BLaER1 treated with 17β-estradiol and CSF1 and Interleukin-3, amounts not matched to agents 10 nM and 100 nM (cell line): ENCODE results near the gene SELENBP1.
A peak's percentile ranks its signal among the peaks of the same experiment; 100 is the strongest.

ENCODE experiments used
- H3K27ac ChIP-seq, 11 experiments: shearing (Covaris generic); formaldehyde crosslinking; 2 replicates each; pipeline ENCODE4 v1.8.1; 2022
- H3K27me3 ChIP-seq, 11 experiments: shearing (Covaris generic); formaldehyde crosslinking; 2 replicates each; pipeline ENCODE4 v1.8.1; 2022
- H3K36me3 ChIP-seq, 11 experiments: shearing (Covaris generic); formaldehyde crosslinking; 2 replicates each; pipeline ENCODE4 v1.8.1; 2022
- H3K4me1 ChIP-seq, 10 experiments: shearing (Covaris generic); formaldehyde crosslinking; 2 replicates each; pipeline ENCODE4 v1.8.1; 2022
- H3K4me2 ChIP-seq, 11 experiments: shearing (Covaris generic); formaldehyde crosslinking; 2 replicates each; pipeline ENCODE4 v1.8.1; 2022
- H3K4me3 ChIP-seq, 10 experiments: shearing (Covaris generic); formaldehyde crosslinking; 2 replicates each; pipeline ENCODE4 v1.8.1; 2022
- H3K9ac ChIP-seq, 11 experiments: shearing (Covaris generic); formaldehyde crosslinking; 2 replicates each; pipeline ENCODE4 v1.8.1; 2022
- H3K9me3 ChIP-seq, 11 experiments: shearing (Covaris generic); formaldehyde crosslinking; replicated peaks in 1 of 11; 2 replicates each; pipeline ENCODE4 v1.8.1; 2022
- H4K20me1 ChIP-seq, 11 experiments: shearing (Covaris generic); formaldehyde crosslinking; 2 replicates each; pipeline ENCODE4 v1.8.1; 2022
- Cebpa-rat ChIP-seq, 11 experiments: shearing (Covaris generic); IDR thresholded peaks; 2 replicates each; pipeline ENCODE4 v1.8.1; 2022

SELENBP1 gene

GRCh38 chr1:151369621-151370048 is 2.9 kb downstream of the SELENBP1 start:
- no peaks in the 10 kb centered on the region for H3K36me3 ChIP-seq
- peaks cover 18 to 78% (median 44%) of the 10 kb centered on the region in 10 experiments for H3K4me1 ChIP-seq
- H3K27me3 ChIP-seq: no peaks in the 10 kb centered on the region
- H3K9ac ChIP-seq: peak overlapping the region in 9 of 11 experiments; percentile 30 to 72 (median 57); a peak in 15 of 22 replicates
- peak overlapping the region; percentile 69 to 95 (median 84) for H3K4me2 ChIP-seq
- TF ChIP-seq Cebpa-rat (IDR thresholded peaks at IDR 0.05): no peak
- H3K27ac ChIP-seq: peak overlapping the region in 9 of 11 experiments; percentile 52 to 86 (median 83); a peak in 19 of 22 replicates
- H3K9me3 ChIP-seq: peaks cover 0 to 2% (median 0%) of the 10 kb centered on the region in 11 experiments; a peak in 2 of 22 replicates
- H4K20me1 ChIP-seq: no peaks in the 10 kb centered on the region
- peak overlapping the region in 1 of 10 experiments; percentile 16; a peak in 2 of 20 replicates for H3K4me3 ChIP-seq

- H4K20me1 ChIP-seq: no peaks in the 10 kb centered on the region
- H3K36me3 ChIP-seq: no peaks in the 10 kb centered on the region
- peaks cover 0 to 5% (median 1%) of the 10 kb centered on the region in 11 experiments; a peak in 8 of 22 replicates for H3K9me3 ChIP-seq
- no peak for TF ChIP-seq Cebpa-rat (IDR thresholded peaks at IDR 0.05)
- H3K9ac ChIP-seq: peak overlapping the region in 2 of 11 experiments; percentile 64 to 70; a peak in 3 of 22 replicates
- no peaks in the 10 kb centered on the region for H3K27me3 ChIP-seq
- peaks cover 18 to 77% (median 44%) of the 10 kb centered on the region in 10 experiments for H3K4me1 ChIP-seq
- H3K4me2 ChIP-seq: peak overlapping the region; percentile 69 to 95 (median 84); a peak in 21 of 22 replicates
- H3K4me3 ChIP-seq: no peak overlapping the region
- peak overlapping the region in 8 of 11 experiments; percentile 52 to 86 (median 84); a peak in 16 of 22 replicates for H3K27ac ChIP-seq
Measured at GRCh38 chr1:151369302-151369610, 3.2 kb downstream of the SELENBP1 start.

- peaks cover 18 to 72% (median 41%) of the 10 kb centered on the region in 10 experiments for H3K4me1 ChIP-seq
- H3K4me3 ChIP-seq: no peak overlapping the region
- no peaks in the 10 kb centered on the region for H3K27me3 ChIP-seq
- peak overlapping the region in 1 of 11 experiments; percentile 70; a peak in 1 of 22 replicates for H3K9ac ChIP-seq
- peak overlapping the region in 5 of 11 experiments; percentile 83 to 86 (median 86); a peak in 10 of 22 replicates for H3K27ac ChIP-seq
- H3K9me3 ChIP-seq: peaks cover 2 to 12% (median 8%) of the 10 kb centered on the region in 11 experiments; a peak in 21 of 22 replicates
- peak overlapping the region in 9 of 11 experiments; percentile 69 to 95 (median 84); a peak in 13 of 22 replicates for H3K4me2 ChIP-seq
- no peaks in the 10 kb centered on the region for H3K36me3 ChIP-seq
- no peaks in the 10 kb centered on the region for H4K20me1 ChIP-seq
- TF ChIP-seq Cebpa-rat (IDR thresholded peaks at IDR 0.05): no peak
Measured at GRCh38 chr1:151368393-151369301, 3.9 kb downstream of the SELENBP1 start.

GRCh38 chr1:151367658-151368392 is 4.7 kb downstream of the SELENBP1 start:
- Histone ChIP-seq H3K4me1 (peaks cover 18 to 65% (median 39%) of the 10 kb centered on the region in 10 experiments), H3K36me3 (peaks cover 0 to 2% (median 0%) of the 10 kb centered on the region in 11 experiments; a peak in 2 of 22 replicates), H3K27me3 (no peaks in the 10 kb centered on the region), H3K27ac (peak overlapping the region in 1 of 11 experiments; percentile 33; a peak in 2 of 22 replicates), H3K9ac (no peak overlapping the region), H3K4me2 (peak overlapping the region in 2 of 11 experiments; percentile 83 to 95; a peak in 4 of 22 replicates), H3K9me3 (peaks cover 11 to 20% (median 16%) of the 10 kb centered on the region in 11 experiments), H4K20me1 (no peaks in the 10 kb centered on the region), H3K4me3 (no peak overlapping the region)
- no peak for TF ChIP-seq Cebpa-rat (IDR thresholded peaks at IDR 0.05)

- Histone ChIP-seq H4K20me1 (no peaks in the 10 kb centered on the region), H3K4me1 (peaks cover 9 to 37% (median 17%) of the 10 kb centered on the region in 10 experiments), H3K36me3 (peaks cover 0 to 10% (median 5%) of the 10 kb centered on the region in 11 experiments; a peak in 4 of 22 replicates), H3K9ac (no peak overlapping the region), H3K9me3 (peaks cover 31 to 47% (median 38%) of the 10 kb centered on the region in 11 experiments), H3K4me3 (no peak overlapping the region), H3K27ac (no peak overlapping the region), H3K27me3 (no peaks in the 10 kb centered on the region), H3K4me2 (no peak overlapping the region)
- no peak for TF ChIP-seq Cebpa-rat (IDR thresholded peaks at IDR 0.05)
Measured at GRCh38 chr1:151364996-151365395, 7.5 kb downstream of the SELENBP1 start.

GRCh38 chr1:151362308-151363155 is 10.0 kb downstream of the SELENBP1 start:
- Histone ChIP-seq H3K9me3 (peaks cover 31 to 47% (median 38%) of the 10 kb centered on the region in 11 experiments), H3K36me3 (peaks cover 0 to 10% (median 5%) of the 10 kb centered on the region in 11 experiments; a peak in 4 of 22 replicates), H3K27ac (no peak overlapping the region), H4K20me1 (no peaks in the 10 kb centered on the region), H3K4me3 (peak overlapping the region in 6 of 10 experiments; percentile 2 to 36 (median 8); a peak in 3 of 20 replicates), H3K4me1 (peaks cover 0 to 14% (median 0%) of the 10 kb centered on the region in 10 experiments; a peak in 8 of 20 replicates), H3K9ac (no peak overlapping the region), H3K4me2 (no peak overlapping the region), H3K27me3 (no peaks in the 10 kb centered on the region)
- no peak for TF ChIP-seq Cebpa-rat (IDR thresholded peaks at IDR 0.05)

- Histone ChIP-seq H3K9ac (no peak overlapping the region), H3K4me1 (peaks cover 0 to 16% (median under 1%) of the 10 kb centered on the region in 10 experiments; a peak in 10 of 20 replicates), H3K4me3 (peak overlapping the region in 1 of 10 experiments; percentile 5; a peak in 1 of 20 replicates), H3K27ac (no peak overlapping the region), H3K9me3 (peaks cover 31 to 47% (median 38%) of the 10 kb centered on the region in 11 experiments), H4K20me1 (no peaks in the 10 kb centered on the region), H3K4me2 (no peak overlapping the region), H3K27me3 (no peaks in the 10 kb centered on the region), H3K36me3 (peaks cover 0 to 10% (median 5%) of the 10 kb centered on the region in 11 experiments; a peak in 4 of 22 replicates)
- TF ChIP-seq Cebpa-rat (IDR thresholded peaks at IDR 0.05): no peak
Measured at GRCh38 chr1:151361883-151362282, 10.6 kb downstream of the SELENBP1 start.

- Histone ChIP-seq H3K27me3 (no peaks in the 10 kb centered on the region), H3K9me3 (peaks cover 19 to 32% (median 24%) of the 10 kb centered on the region in 11 experiments), H4K20me1 (no peaks in the 10 kb centered on the region), H3K4me1 (peaks cover 0 to 15% (median 8%) of the 10 kb centered on the region in 10 experiments; a peak in 10 of 20 replicates), H3K4me3 (no peak overlapping the region), H3K4me2 (peak overlapping the region in 5 of 11 experiments; percentile 10 to 30 (median 26); a peak in 3 of 22 replicates), H3K27ac (no peak overlapping the region), H3K9ac (no peak overlapping the region), H3K36me3 (peaks cover 0 to 7% (median 0%) of the 10 kb centered on the region in 11 experiments; a peak in 2 of 22 replicates)
- TF ChIP-seq Cebpa-rat (IDR thresholded peaks at IDR 0.05): no peak; a peak in 1 of 22 replicates
Measured at GRCh38 chr1:151356696-151357095, 15.8 kb downstream of the SELENBP1 start.
